Measurements from ENCODE around the gene KRTAP20-2. TPM values are rescaled to one million over a fixed set of nuclear protein-coding genes. Genes with fewer than 3 reads are reported as not detected.

Gene KRTAP20-2
- total and polyA plus RNA-seq, 7 donors: not detected

GRCh38 chr21:30684506-30684905 is 49.5 kb downstream of the KRTAP20-2 start:
- Histone ChIP-seq H3K27ac (no peak overlapping the region), H3K9me3 (no peaks in the 10 kb centered on the region), H3K4me1 (no peaks in the 10 kb centered on the region), H3K27me3 (ENCODE audit: insufficient read depth in 3 of 3, low read length in 2 of 3) (no peaks in the 10 kb centered on the region), H3K36me3 (ENCODE audit: insufficient read depth in 1 of 2, low read depth in 1 of 2) (no peaks in the 10 kb centered on the region), H3K4me3 (no peak overlapping the region)
- no peak for DNase-seq
- no peak for TF ChIP-seq CTCF (IDR thresholded peaks at IDR 0.05)
- WGBS, 3 donors: 68 to 73% (median 70%) methylated on average over 6 of the region's 6 CpGs
- intact Hi-C loops (cut with DNase I): no loop called here
- ATAC-seq: no peak

Other genes with a start within 250 kb of the KRTAP20-2 start
- not detected for gene KRTAP13-1, start 239.2 kb upstream of the KRTAP20-2 start, total RNA-seq
- not detected for gene KRTAP13-1, start 239.2 kb upstream of the KRTAP20-2 start, polyA plus RNA-seq
- gene KRTAP13-3, start 209.3 kb upstream of the KRTAP20-2 start, total RNA-seq: not detected
- not detected for gene KRTAP13-3, start 209.3 kb upstream of the KRTAP20-2 start, polyA plus RNA-seq
- gene KRTAP13-4, start 205.0 kb upstream of the KRTAP20-2 start, total RNA-seq: not detected
- gene KRTAP13-4, start 205.0 kb upstream of the KRTAP20-2 start, polyA plus RNA-seq: not detected
- gene KRTAP15-1, start 194.9 kb upstream of the KRTAP20-2 start, total RNA-seq: not detected
- gene KRTAP15-1, start 194.9 kb upstream of the KRTAP20-2 start, polyA plus RNA-seq: not detected
- not detected for gene KRTAP19-1, start 154.8 kb upstream of the KRTAP20-2 start, total RNA-seq
- not detected for gene KRTAP19-1, start 154.8 kb upstream of the KRTAP20-2 start, polyA plus RNA-seq
- gene KRTAP19-2, start 147.8 kb upstream of the KRTAP20-2 start, total RNA-seq: not detected
- gene KRTAP19-2, start 147.8 kb upstream of the KRTAP20-2 start, polyA plus RNA-seq: not detected
- 1 to 10 TPM in 2 of 4 donors, under 1 TPM in 1, not detected in 1; 0.64 to 3.0 (median 1.1) TPM for gene KRTAP19-3, start 143.2 kb upstream of the KRTAP20-2 start, total RNA-seq
- not detected for gene KRTAP19-3, start 143.2 kb upstream of the KRTAP20-2 start, polyA plus RNA-seq
- gene KRTAP19-4, start 138.0 kb upstream of the KRTAP20-2 start, total RNA-seq: not detected
- not detected for gene KRTAP19-4, start 138.0 kb upstream of the KRTAP20-2 start, polyA plus RNA-seq
- not detected for gene KRTAP19-5, start 133.1 kb upstream of the KRTAP20-2 start, total RNA-seq
- not detected for gene KRTAP19-5, start 133.1 kb upstream of the KRTAP20-2 start, polyA plus RNA-seq
- not detected for gene KRTAP19-6, start 93.3 kb upstream of the KRTAP20-2 start, total RNA-seq
- gene KRTAP19-6, start 93.3 kb upstream of the KRTAP20-2 start, polyA plus RNA-seq: not detected
- gene KRTAP19-7, start 73.9 kb upstream of the KRTAP20-2 start, total RNA-seq: not detected
- gene KRTAP19-7, start 73.9 kb upstream of the KRTAP20-2 start, polyA plus RNA-seq: not detected
- gene KRTAP22-2, start 44.8 kb upstream of the KRTAP20-2 start, total RNA-seq: not detected
- gene KRTAP22-2, start 44.8 kb upstream of the KRTAP20-2 start, polyA plus RNA-seq: not detected
- gene KRTAP6-3, start 42.8 kb upstream of the KRTAP20-2 start, total RNA-seq: not detected
- not detected for gene KRTAP6-3, start 42.8 kb upstream of the KRTAP20-2 start, polyA plus RNA-seq
- gene KRTAP6-2, start 36.3 kb upstream of the KRTAP20-2 start, total RNA-seq: not detected
- gene KRTAP6-2, start 36.3 kb upstream of the KRTAP20-2 start, polyA plus RNA-seq: not detected
- gene KRTAP22-1, start 34.1 kb upstream of the KRTAP20-2 start, total RNA-seq: not detected
- gene KRTAP22-1, start 34.1 kb upstream of the KRTAP20-2 start, polyA plus RNA-seq: not detected
- not detected for gene KRTAP6-1, start 21.3 kb upstream of the KRTAP20-2 start, total RNA-seq
- not detected for gene KRTAP6-1, start 21.3 kb upstream of the KRTAP20-2 start, polyA plus RNA-seq
- not detected for gene KRTAP20-1, start 18.8 kb upstream of the KRTAP20-2 start, total RNA-seq
- not detected for gene KRTAP20-1, start 18.8 kb upstream of the KRTAP20-2 start, polyA plus RNA-seq
- not detected for gene KRTAP20-4, start 14.6 kb upstream of the KRTAP20-2 start, total RNA-seq
- gene KRTAP20-4, start 14.6 kb upstream of the KRTAP20-2 start, polyA plus RNA-seq: not detected
- gene KRTAP20-3, start 7.7 kb downstream of the KRTAP20-2 start, total RNA-seq: not detected
- gene KRTAP20-3, start 7.7 kb downstream of the KRTAP20-2 start, polyA plus RNA-seq: not detected
- gene KRTAP21-3, start 83.6 kb downstream of the KRTAP20-2 start, total RNA-seq: not detected
- gene KRTAP21-3, start 83.6 kb downstream of the KRTAP20-2 start, polyA plus RNA-seq: not detected
- gene KRTAP21-2, start 112.1 kb downstream of the KRTAP20-2 start, total RNA-seq: not detected
- not detected for gene KRTAP21-2, start 112.1 kb downstream of the KRTAP20-2 start, polyA plus RNA-seq
- not detected for gene KRTAP21-1, start 120.2 kb downstream of the KRTAP20-2 start, total RNA-seq
- gene KRTAP21-1, start 120.2 kb downstream of the KRTAP20-2 start, polyA plus RNA-seq: not detected
- gene KRTAP8-1, start 178.1 kb downstream of the KRTAP20-2 start, total RNA-seq: not detected
- gene KRTAP8-1, start 178.1 kb downstream of the KRTAP20-2 start, polyA plus RNA-seq: not detected
- gene KRTAP7-1, start 194.6 kb downstream of the KRTAP20-2 start, total RNA-seq: not detected
- gene KRTAP7-1, start 194.6 kb downstream of the KRTAP20-2 start, polyA plus RNA-seq: not detected
- gene KRTAP11-1, start 246.4 kb downstream of the KRTAP20-2 start, total RNA-seq: not detected
- not detected for gene KRTAP11-1, start 246.4 kb downstream of the KRTAP20-2 start, polyA plus RNA-seq

All from psoas muscle (tissue), 8 donors.